LNCaP clone FGC (cell line): ENCODE data around the gene TMEM266.

Source experiments
- DNase-seq: peaks from one replicate; pipeline ENCODE4 v3.0.0-alpha.2; 2011; ENCODE audit warnings: low read depth
- H3K4me3 ChIP-seq: 2 replicates; pipeline ENCODE4 v1.5.1; 2011; ENCODE audit warnings: mild to moderate bottlenecking, low read depth, low read length, control low read depth
- TF ChIP-seq, protein P1 (sequence below): IDR thresholded peaks from 2 replicates; pipeline ENCODE4 v1.5.1; 2012; ENCODE audit warnings: mild to moderate bottlenecking; ENCODE audit not compliant: control insufficient read depth, insufficient read depth; ENCODE audit errors: extremely low read depth

Gene TMEM266

GRCh38 chr15:76172782-76173181 lies 113.0 kb downstream of the TMEM266 start:
- no peak overlapping the region for H3K4me3 ChIP-seq
- DNase-seq, result no peak
- TF ChIP-seq, protein P1, sequence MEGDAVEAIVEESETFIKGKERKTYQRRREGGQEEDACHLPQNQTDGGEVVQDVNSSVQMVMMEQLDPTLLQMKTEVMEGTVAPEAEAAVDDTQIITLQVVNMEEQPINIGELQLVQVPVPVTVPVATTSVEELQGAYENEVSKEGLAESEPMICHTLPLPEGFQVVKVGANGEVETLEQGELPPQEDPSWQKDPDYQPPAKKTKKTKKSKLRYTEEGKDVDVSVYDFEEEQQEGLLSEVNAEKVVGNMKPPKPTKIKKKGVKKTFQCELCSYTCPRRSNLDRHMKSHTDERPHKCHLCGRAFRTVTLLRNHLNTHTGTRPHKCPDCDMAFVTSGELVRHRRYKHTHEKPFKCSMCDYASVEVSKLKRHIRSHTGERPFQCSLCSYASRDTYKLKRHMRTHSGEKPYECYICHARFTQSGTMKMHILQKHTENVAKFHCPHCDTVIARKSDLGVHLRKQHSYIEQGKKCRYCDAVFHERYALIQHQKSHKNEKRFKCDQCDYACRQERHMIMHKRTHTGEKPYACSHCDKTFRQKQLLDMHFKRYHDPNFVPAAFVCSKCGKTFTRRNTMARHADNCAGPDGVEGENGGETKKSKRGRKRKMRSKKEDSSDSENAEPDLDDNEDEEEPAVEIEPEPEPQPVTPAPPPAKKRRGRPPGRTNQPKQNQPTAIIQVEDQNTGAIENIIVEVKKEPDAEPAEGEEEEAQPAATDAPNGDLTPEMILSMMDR, result no peak

- TF ChIP-seq, protein P1, result no peak
- no peak overlapping the region for H3K4me3 ChIP-seq
- no peak for DNase-seq
Measured at GRCh38 chr15:76173317-76173834, 113.6 kb downstream of the TMEM266 start.

GRCh38 chr15:76174654-76175053 lies 114.9 kb downstream of the TMEM266 start:
- no peak overlapping the region for H3K4me3 ChIP-seq
- TF ChIP-seq, protein P1, result no peak
- no peak for DNase-seq

DNA sequence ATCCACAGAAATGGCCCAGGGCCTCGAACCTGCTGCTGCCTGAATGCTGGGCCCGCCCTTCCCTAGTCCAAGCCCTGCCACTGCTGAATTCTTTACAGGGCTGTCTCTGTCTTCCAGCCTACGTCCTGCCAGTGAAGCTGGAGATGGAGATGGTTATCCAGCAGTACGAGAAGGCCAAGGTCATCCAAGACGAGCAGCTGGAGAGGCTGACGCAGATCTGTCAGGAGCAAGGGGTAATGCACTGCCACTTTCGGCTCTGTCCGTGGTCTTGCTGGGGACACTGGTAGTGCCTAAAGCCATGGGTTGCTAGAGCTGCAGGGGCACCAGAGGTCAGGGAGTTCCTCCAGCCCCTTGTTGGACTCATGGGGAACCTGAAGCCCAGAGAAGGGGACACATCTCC lies 115.7 kb downstream of the TMEM266 start:
- TF ChIP-seq, protein P1, result no peak
- DNase-seq, result no peak
- no peak overlapping the region for H3K4me3 ChIP-seq

- no peak overlapping the region for H3K4me3 ChIP-seq
- no peak for DNase-seq
- TF ChIP-seq, protein P1, result no peak
Measured at GRCh38 chr15:76176059-76176458, 116.3 kb downstream of the TMEM266 start.

- TF ChIP-seq, protein P1, result no peak
- DNase-seq, result no peak
- no peak overlapping the region for H3K4me3 ChIP-seq
Measured at GRCh38 chr15:76176487-76177085, 116.8 kb downstream of the TMEM266 start.

- TF ChIP-seq, protein P1, result no peak
Measured at GRCh38 chr15:76177491-76178040, 117.8 kb downstream of the TMEM266 start.

More at GRCh38 chr15:76177491-76178040, 117.8 kb downstream of the TMEM266 start:
- H3K4me3 ChIP-seq, result no peak overlapping the region
- no peak for DNase-seq
